Hematopoietic multipotent progenitor cell treated with erythropoietin and hydrocortisone succinate and interleukin-3 and kit ligand, for 15 days (in vitro differentiated cells): ENCODE measurements around the gene PLOD3.

Experiments used
- DNase-seq: peaks from one replicate; pipeline ENCODE4 v3.0.0-alpha.2; 2015; ENCODE audit warnings: low spot score

Gene PLOD3

DNA sequence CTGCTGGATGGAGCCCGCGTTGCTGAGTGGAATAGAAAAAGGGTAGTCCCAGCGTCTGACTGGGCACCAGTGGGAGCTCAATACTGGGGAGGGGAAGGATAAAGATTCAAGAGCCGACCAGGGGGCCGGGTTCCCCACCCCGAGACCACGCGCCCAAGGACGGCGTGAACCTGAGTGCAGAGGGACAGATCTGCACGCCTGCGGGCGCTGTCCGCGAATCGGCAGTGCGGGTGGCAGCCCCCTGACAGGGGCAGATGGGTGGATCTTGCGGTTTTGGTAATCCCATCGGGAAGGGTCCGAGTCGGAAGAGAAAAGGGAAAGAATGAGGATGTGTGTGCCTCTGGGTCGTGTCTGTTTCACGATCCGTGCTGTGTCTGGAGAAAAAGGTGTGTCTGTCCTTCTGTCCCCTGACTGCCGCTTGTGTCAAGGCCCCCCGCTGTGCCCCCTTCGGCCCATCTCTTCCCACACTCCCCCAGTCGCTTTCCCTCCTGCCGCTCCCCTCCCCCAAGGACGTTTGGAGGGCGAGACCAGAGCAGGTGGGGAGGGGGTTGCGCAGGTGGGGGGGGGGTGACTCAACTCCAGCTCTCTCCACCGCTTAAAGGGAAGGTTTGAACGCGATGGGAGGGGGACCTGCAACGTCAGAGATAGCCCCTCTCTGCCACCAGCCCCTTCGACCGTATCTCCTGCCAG, 51.3 kb downstream of the PLOD3 start:
- DNase-seq, result no peak

GRCh38 chr7:101165075-101165957, 52.1 kb downstream of the PLOD3 start, which contains the start of gene VGF:
Gene VGF, minus strand, starts transcription at chr7:101165569. Its CDS starts 726 bp downstream, at chr7:101164843.
- peak; percentile 87 for DNase-seq

DNA sequence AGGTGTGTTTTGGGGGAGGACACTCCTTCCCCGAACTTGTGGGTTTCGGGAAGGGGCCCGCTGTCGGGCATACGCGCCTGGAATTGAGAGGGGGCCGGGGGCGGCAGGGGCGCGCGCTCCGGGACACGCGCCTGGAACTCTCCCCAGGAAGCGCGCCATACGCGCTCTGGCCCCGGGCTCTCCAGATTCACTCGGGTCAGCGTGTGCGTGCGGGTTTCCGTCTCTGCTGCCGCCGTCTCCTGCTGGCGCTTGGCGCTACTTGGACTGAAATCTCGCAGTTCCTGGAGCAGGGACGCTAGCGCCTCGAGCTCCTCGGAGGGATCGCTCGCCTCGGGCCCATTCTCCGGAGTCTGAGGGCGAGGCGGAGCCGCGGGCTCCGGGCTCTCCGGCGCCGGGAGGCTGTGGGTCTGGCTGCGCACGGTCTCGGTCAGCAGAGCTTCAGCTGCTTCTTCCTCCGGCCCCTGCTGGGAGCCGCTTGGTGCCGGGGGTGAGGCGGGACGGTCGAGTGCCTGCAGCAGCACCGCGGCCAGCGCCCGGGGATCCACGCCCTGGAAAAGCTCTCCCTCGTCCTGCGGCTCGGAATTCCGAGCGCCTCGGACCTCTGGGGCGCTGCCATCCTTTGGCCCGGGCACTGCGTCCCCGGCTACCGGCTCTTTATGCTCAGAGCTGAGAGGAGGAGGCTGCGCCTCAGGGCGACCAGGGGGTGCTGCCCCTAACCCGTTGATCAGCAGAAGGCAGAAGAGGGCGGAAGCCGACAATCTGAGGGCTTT, 53.1 kb downstream of the PLOD3 start:
- DNase-seq, result no peak

GRCh38 chr7:101163279-101164070, 53.9 kb downstream of the PLOD3 start:
- no peak for DNase-seq

- no peak for DNase-seq
Measured at GRCh38 chr7:101162551-101163278, 54.7 kb downstream of the PLOD3 start.

- no peak for DNase-seq
Measured at GRCh38 chr7:101161692-101162471, 55.5 kb downstream of the PLOD3 start.

DNA sequence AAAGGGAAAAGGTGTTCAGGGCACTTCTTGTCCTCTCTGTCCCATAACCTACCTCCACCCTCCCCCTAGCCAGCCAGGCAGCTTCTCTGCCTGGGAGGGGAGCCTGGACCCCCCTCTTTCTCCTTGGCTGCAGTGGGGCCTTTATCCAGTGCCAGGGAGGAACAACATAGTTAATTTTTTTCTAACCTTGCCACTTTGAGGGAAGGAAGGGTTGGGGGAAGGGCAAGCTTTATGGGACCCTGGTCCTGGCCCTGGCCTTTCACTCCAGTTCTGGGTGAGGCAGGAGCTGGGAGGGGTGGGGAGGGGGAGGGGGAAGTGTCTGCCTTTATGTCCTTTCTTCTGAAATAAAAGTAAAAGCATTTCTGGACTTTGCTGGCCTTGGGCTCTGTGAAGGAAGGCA, 56.5 kb downstream of the PLOD3 start:
- no peak for DNase-seq

GRCh38 chr7:101159696-101160674, 57.4 kb downstream of the PLOD3 start:
- no peak for DNase-seq

DNA sequence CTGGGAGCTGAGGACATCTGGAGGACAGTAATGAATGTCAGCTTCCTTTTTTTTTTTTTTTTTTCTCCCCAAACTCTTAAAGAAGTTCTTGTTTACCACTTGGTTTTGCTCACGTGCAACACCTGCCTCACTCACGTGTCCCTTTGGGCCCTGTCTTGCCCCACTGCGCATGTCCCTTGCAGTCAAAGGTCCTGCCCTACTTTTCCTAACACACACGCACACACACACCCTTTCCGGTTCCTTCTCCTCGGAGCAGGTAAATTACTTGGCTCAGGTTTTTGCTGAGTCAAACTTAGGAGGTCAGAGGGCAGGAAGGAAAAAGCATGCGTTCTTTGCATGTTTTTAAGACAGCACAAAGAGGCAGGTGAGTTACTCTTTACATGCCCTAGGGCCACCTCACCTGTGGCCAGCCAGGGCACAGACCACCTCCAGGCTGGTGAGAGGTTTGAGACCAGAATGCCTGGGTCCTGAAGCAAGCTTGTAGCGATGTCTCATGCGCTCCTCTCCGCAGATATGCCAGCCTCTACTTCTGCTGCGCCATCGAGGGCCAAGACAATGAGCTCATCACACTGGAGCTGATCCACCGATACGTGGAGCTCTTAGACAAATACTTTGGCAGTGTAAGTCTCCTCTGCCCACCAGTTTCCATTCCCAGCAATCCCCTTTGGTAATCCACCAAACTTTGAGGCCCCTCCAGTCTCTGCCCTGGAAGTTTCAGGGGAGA, 60.4 kb downstream of the PLOD3 start:
- DNase-seq, result no peak

DNA sequence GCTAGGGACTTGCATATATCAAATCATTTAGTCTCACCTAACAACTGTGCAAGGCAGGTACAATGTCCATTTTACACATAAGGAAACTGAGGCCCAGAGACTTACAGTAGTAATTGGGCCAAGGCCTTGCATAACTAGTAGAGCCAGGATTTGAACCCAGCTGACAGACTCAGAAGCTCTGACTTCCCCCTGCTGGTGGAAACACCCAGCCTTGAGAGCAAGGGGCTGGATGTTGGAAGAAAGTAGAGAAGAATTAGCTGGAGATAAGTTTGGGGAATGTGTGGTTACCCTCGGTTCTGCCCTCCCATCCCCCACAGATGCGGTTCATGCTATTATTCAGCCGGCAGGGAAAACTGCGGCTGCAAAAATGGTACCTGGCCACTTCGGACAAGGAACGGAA, 61.1 kb downstream of the PLOD3 start:
- DNase-seq, result no peak
